ENCODE results near the gene BCKDHA. TPM values are rescaled to one million over a fixed set of nuclear protein-coding genes. Genes with fewer than 3 reads are reported as not detected.
A peak's percentile ranks its signal among the peaks of the same experiment; 100 is the strongest.

Gene BCKDHA
- total RNA-seq, 1 donor from 2014 or later: 22.6 TPM

DNA sequence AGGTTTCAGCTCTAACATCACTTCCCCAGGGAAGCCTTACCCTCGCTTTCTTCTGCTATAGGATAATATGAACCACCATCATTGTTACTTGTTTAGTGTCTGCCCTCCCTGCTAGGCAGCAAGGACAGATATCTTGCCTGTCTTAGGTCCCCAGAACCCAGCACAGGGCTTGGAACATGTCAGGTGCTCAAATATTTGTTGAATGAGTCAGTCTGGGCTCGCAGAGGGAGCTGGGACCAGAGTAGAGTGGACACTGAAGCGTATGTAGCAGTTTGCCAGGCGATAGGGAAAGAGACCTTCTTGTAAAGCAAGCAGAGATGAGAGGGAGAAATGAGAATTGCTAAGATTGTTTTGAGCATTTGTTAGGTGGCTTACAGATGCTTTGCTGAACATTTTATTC lies 11.7 kb downstream of the BCKDHA start:
- Mint-ChIP-seq H3K4me1 (peaks cover 13% of the 10 kb centered on the region), H3K27me3 (ENCODE audit: low read depth) (no peaks in the 10 kb centered on the region), H3K36me3 (peaks cover 12% of the 10 kb centered on the region), H3K9me3 (no peaks in the 10 kb centered on the region), H3K4me3 (no peak overlapping the region), H3K27ac (peak overlapping the region; percentile 67)
- DNase-seq (ENCODE audit: low spot score in 2 of 2, unreplicated experiment in 2 of 2): no peak
- TF ChIP-seq, protein P1, sequence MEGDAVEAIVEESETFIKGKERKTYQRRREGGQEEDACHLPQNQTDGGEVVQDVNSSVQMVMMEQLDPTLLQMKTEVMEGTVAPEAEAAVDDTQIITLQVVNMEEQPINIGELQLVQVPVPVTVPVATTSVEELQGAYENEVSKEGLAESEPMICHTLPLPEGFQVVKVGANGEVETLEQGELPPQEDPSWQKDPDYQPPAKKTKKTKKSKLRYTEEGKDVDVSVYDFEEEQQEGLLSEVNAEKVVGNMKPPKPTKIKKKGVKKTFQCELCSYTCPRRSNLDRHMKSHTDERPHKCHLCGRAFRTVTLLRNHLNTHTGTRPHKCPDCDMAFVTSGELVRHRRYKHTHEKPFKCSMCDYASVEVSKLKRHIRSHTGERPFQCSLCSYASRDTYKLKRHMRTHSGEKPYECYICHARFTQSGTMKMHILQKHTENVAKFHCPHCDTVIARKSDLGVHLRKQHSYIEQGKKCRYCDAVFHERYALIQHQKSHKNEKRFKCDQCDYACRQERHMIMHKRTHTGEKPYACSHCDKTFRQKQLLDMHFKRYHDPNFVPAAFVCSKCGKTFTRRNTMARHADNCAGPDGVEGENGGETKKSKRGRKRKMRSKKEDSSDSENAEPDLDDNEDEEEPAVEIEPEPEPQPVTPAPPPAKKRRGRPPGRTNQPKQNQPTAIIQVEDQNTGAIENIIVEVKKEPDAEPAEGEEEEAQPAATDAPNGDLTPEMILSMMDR (IDR thresholded peaks at IDR 0.05; ENCODE audit: unreplicated experiment): no peak

DNA sequence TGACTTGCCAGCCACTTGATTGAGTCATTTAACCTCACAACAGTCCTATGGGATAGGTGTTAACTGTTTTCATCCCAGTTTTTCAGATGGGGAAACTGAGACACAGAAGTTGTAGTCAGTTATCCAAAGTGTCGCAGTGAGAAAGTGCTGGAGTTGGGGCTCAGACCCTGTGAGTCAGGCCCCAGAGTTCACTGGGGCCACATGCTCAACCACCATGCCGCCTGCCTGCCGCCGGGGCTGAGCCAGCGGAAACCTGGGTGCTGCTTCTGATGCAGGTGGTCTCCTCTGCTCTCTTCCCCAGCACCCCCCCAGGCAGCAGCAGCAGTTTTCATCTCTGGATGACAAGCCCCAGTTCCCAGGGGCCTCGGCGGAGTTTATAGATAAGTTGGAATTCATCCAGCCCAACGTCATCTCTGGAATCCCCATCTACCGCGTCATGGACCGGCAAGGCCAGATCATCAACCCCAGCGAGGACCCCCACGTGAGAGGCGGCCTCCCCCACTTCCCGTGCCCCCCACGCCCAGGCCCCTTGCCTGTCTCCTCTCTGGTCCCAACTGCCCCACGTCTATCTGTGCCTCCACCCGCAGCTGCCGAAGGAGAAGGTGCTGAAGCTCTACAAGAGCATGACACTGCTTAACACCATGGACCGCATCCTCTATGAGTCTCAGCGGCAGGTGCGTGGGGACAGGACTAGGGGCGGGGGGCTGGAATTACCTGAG lies 12.9 kb downstream of the BCKDHA start:
- H3K36me3 Mint-ChIP-seq: peaks cover 14% of the 10 kb centered on the region
- no peaks in the 10 kb centered on the region for H3K27me3 Mint-ChIP-seq (ENCODE audit: low read depth)
- TF ChIP-seq, protein P1 (IDR thresholded peaks at IDR 0.05; ENCODE audit: unreplicated experiment): no peak
- H3K4me1 Mint-ChIP-seq: peaks cover 13% of the 10 kb centered on the region
- DNase-seq (ENCODE audit: low spot score in 2 of 2, unreplicated experiment in 2 of 2): no peak
- H3K9me3 Mint-ChIP-seq: no peaks in the 10 kb centered on the region
- no peak overlapping the region for H3K27ac Mint-ChIP-seq
- H3K4me3 Mint-ChIP-seq: no peak overlapping the region

DNA sequence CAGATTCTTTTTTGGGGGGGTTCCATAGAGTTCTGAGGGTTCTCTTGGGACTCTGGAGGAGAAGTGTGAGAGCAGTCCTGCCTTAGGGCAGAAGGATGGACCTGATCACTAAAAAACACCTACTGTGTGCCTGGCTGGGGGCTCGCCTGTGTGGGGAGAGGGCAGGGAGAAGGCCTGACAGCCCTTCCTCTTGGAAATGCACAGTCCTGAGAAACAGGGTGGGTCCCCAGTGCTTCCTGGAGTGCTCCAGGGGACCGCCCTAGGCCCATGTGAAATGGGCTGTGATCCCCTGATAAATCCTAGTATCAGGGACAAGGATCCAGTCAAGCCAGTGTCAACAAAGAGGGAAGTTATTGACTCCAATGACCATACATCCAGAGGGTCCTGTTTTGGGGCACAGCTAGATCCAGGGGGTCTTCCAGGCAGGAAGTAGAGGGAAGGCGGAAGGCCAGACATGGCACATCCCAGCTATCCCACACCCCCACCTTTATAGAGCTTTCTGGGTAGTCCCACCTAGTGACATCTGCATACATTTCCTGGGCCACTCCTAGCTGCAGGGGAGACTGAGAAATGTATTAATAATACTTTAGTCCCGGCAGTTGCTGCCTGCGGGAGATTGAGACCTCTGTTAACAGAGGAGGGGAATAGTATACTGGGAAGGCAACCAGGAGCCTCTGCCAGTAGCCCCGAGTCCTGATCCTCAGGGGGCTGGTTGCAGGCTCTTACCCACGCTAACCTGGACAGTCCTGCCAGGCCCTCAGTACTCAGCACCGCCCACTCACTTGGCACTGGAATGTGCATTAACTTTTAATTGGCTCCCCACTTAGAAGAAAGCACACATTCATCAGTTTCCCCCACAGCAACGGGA lies 13.7 kb downstream of the BCKDHA start:
- DNase-seq (ENCODE audit: low spot score in 2 of 2, unreplicated experiment in 2 of 2): no peak
- Mint-ChIP-seq H3K27ac (no peak overlapping the region), H3K4me3 (no peak overlapping the region), H3K9me3 (no peaks in the 10 kb centered on the region), H3K4me1 (peaks cover 13% of the 10 kb centered on the region), H3K36me3 (peaks cover 17% of the 10 kb centered on the region), H3K27me3 (ENCODE audit: low read depth) (no peaks in the 10 kb centered on the region)
- TF ChIP-seq, protein P1 (IDR thresholded peaks at IDR 0.05; ENCODE audit: unreplicated experiment): no peak

DNA sequence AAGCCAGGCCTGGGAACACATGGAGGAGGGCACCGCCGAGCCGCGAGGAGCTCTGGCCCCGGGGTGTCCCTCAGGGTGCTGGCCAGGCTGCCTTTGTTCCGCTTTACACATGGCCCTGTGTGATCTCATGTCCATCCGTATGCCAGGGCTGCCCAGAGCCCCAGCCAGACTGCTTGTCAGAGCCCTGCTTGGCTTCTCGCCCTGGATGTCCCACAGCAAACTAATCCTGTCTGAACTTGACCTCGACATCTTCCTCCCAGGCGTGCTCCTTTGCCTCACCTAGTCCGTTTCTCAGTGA lies 14.3 kb downstream of the BCKDHA start:
- no peak for DNase-seq (ENCODE audit: low spot score in 2 of 2, unreplicated experiment in 2 of 2)
- H3K27me3 Mint-ChIP-seq (ENCODE audit: low read depth): no peaks in the 10 kb centered on the region
- H3K4me1 Mint-ChIP-seq: peaks cover 13% of the 10 kb centered on the region
- H3K27ac Mint-ChIP-seq: no peak overlapping the region
- H3K9me3 Mint-ChIP-seq: no peaks in the 10 kb centered on the region
- peaks cover 18% of the 10 kb centered on the region for H3K36me3 Mint-ChIP-seq
- no peak overlapping the region for H3K4me3 Mint-ChIP-seq
- TF ChIP-seq, protein P1 (IDR thresholded peaks at IDR 0.05; ENCODE audit: unreplicated experiment): no peak

DNA sequence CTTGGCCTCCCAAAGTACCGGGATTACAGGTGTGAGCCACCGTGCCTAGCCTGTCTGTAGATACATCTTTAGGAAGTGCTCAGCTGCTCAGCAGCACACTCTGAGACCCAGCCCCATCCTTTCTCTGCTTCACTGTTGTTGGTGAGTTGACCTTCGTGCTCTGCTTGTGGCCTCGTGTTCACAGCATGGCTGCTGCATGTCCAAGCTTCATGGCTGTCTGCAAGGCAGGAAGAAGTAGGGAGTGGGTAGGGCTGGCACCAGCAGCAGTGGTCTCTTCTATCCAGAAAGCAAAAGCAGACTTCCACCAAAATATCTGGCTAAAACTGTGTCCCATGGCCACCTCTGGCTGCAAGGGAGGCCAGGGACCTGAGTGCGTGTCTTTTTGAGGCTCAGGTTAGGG lies 15.3 kb downstream of the BCKDHA start:
- TF ChIP-seq, protein P1 (IDR thresholded peaks at IDR 0.05; ENCODE audit: unreplicated experiment): no peak
- peaks cover 7% of the 10 kb centered on the region for H3K4me1 Mint-ChIP-seq
- peaks cover 23% of the 10 kb centered on the region for H3K36me3 Mint-ChIP-seq
- H3K9me3 Mint-ChIP-seq: no peaks in the 10 kb centered on the region
- H3K27ac Mint-ChIP-seq: no peak overlapping the region
- no peak for DNase-seq (ENCODE audit: low spot score in 2 of 2, unreplicated experiment in 2 of 2)
- H3K4me3 Mint-ChIP-seq: no peak overlapping the region
- no peaks in the 10 kb centered on the region for H3K27me3 Mint-ChIP-seq (ENCODE audit: low read depth)

Data from mesothelial cell of epicardium (in vitro differentiated cells).